NCI-H2196 (cell line): ENCODE data around the gene RNF220.
"Not testable (repeated sequence)": the region's sequence is repeated elsewhere in the genome, so short reads cannot be mapped to it uniquely, and the experiment has no call there.

Experiments
- DNase-seq: peaks from one replicate; lab custom pipeline; 2025; ENCODE audit not compliant: unreplicated experiment; lab: John Stamatoyannopoulos, UW

Gene RNF220

GRCh38 chr1:44485229-44485933, 80.3 kb downstream of the RNF220 start:
- no peak for DNase-seq

GRCh38 chr1:44485934-44486460, 80.9 kb downstream of the RNF220 start:
- no peak for DNase-seq

GRCh38 chr1:44489481-44489880, 84.4 kb downstream of the RNF220 start:
- no peak for DNase-seq

GRCh38 chr1:44496541-44497171, 91.6 kb downstream of the RNF220 start:
- DNase-seq, result no peak

GRCh38 chr1:44497422-44498170, 92.5 kb downstream of the RNF220 start:
- DNase-seq, result no peak

- no peak for DNase-seq
Measured at GRCh38 chr1:44499306-44499705, 94.3 kb downstream of the RNF220 start.

- DNase-seq, result no peak
Measured at GRCh38 chr1:44500181-44501046, 95.4 kb downstream of the RNF220 start.

GRCh38 chr1:44501047-44501890, 96.2 kb downstream of the RNF220 start:
- no peak for DNase-seq

- not testable (repeated sequence) for DNase-seq
Measured at GRCh38 chr1:44502823-44503222, 97.8 kb downstream of the RNF220 start.

GRCh38 chr1:44503625-44504024, 98.6 kb downstream of the RNF220 start:
- DNase-seq, result no peak

GRCh38 chr1:44505210-44505993, 100.3 kb downstream of the RNF220 start:
- DNase-seq, result no peak

- no peak for DNase-seq
Measured at GRCh38 chr1:44507490-44508396, 102.7 kb downstream of the RNF220 start.

- no peak for DNase-seq
Measured at GRCh38 chr1:44508397-44508745, 103.3 kb downstream of the RNF220 start.

- DNase-seq, result no peak
Measured at GRCh38 chr1:44511363-44511762, 106.3 kb downstream of the RNF220 start.

GRCh38 chr1:44511769-44512168, 106.7 kb downstream of the RNF220 start:
- DNase-seq, result no peak

GRCh38 chr1:44512313-44512885, 107.3 kb downstream of the RNF220 start:
- no peak for DNase-seq

- no peak for DNase-seq
Measured at GRCh38 chr1:44513111-44513510, 108.1 kb downstream of the RNF220 start.

- DNase-seq, result no peak
Measured at GRCh38 chr1:44514673-44515072, 109.6 kb downstream of the RNF220 start.
